ENCODE data around the gene PIANP.
"Not testable (repeated sequence)": the region's sequence is repeated elsewhere in the genome, so short reads cannot be mapped to it uniquely, and the experiment has no call there.

PIANP gene, protein sequence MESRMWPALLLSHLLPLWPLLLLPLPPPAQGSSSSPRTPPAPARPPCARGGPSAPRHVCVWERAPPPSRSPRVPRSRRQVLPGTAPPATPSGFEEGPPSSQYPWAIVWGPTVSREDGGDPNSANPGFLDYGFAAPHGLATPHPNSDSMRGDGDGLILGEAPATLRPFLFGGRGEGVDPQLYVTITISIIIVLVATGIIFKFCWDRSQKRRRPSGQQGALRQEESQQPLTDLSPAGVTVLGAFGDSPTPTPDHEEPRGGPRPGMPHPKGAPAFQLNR

GRCh38 chr12:6700646-6701051 lies at the start of gene PIANP:
Gene PIANP, minus strand, starts transcription at chr12:6700815. Its CDS starts 2,754 bp downstream, at chr12:6698061.
- H3K4me3 ChIP-seq (ENCODE audit: low read depth, low read length), result no peak within 1 kb of the TSS
- TF ChIP-seq, protein P1, sequence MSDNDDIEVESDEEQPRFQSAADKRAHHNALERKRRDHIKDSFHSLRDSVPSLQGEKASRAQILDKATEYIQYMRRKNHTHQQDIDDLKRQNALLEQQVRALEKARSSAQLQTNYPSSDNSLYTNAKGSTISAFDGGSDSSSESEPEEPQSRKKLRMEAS (IDR thresholded peaks at IDR 0.05; ENCODE audit: low read depth, low read length), result no peak
- TF ChIP-seq MYC (IDR thresholded peaks at IDR 0.05; ENCODE audit: low read depth, low read length), result no peak
- no peak for DNase-seq (ENCODE audit: low read depth)

DNA sequence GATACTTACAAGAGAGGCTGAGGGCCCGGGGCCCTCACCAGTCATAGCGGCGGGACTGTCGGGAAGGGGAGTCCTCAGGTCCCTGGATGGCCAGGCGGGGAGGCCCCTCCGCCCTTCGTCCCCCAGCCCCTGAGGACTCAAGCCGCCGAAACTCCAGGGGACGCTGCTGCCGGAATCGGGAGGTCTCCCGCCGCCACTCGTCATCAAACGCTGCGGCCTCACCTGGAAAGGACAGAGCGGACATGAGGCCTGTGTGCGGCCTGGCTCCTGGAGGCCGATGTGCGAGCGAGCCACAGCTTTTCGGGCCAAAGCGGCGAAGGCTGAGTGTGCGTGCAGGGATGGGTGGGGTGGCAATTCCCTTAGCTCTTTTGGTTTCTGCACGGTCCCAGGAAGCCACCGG lies 48.1 kb upstream of the PIANP start:
- DNase-seq (ENCODE audit: low read depth), result no peak
- no peak for TF ChIP-seq POLR2A (IDR thresholded peaks at IDR 0.05; ENCODE audit: extremely low read depth, insufficient read length)
- H3K4me3 ChIP-seq (ENCODE audit: low read depth, low read length), result no peak overlapping the region

GRCh38 chr12:6747216-6747615 lies 46.6 kb upstream of the PIANP start:
- TF ChIP-seq POLR2A (IDR thresholded peaks at IDR 0.05; ENCODE audit: extremely low read depth, insufficient read length), result no peak
- TF ChIP-seq, protein P1 (IDR thresholded peaks at IDR 0.05; ENCODE audit: low read depth, low read length), result no peak
- TF ChIP-seq, protein P2, sequence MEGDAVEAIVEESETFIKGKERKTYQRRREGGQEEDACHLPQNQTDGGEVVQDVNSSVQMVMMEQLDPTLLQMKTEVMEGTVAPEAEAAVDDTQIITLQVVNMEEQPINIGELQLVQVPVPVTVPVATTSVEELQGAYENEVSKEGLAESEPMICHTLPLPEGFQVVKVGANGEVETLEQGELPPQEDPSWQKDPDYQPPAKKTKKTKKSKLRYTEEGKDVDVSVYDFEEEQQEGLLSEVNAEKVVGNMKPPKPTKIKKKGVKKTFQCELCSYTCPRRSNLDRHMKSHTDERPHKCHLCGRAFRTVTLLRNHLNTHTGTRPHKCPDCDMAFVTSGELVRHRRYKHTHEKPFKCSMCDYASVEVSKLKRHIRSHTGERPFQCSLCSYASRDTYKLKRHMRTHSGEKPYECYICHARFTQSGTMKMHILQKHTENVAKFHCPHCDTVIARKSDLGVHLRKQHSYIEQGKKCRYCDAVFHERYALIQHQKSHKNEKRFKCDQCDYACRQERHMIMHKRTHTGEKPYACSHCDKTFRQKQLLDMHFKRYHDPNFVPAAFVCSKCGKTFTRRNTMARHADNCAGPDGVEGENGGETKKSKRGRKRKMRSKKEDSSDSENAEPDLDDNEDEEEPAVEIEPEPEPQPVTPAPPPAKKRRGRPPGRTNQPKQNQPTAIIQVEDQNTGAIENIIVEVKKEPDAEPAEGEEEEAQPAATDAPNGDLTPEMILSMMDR (IDR thresholded peaks at IDR 0.05; ENCODE audit: low read depth, low read length), result no peak
- no peak for TF ChIP-seq MYC (IDR thresholded peaks at IDR 0.05; ENCODE audit: low read depth, low read length)
- DNase-seq (ENCODE audit: low read depth), result peak; percentile 43
- H3K4me3 ChIP-seq (ENCODE audit: low read depth, low read length), result no peak overlapping the region

DNA sequence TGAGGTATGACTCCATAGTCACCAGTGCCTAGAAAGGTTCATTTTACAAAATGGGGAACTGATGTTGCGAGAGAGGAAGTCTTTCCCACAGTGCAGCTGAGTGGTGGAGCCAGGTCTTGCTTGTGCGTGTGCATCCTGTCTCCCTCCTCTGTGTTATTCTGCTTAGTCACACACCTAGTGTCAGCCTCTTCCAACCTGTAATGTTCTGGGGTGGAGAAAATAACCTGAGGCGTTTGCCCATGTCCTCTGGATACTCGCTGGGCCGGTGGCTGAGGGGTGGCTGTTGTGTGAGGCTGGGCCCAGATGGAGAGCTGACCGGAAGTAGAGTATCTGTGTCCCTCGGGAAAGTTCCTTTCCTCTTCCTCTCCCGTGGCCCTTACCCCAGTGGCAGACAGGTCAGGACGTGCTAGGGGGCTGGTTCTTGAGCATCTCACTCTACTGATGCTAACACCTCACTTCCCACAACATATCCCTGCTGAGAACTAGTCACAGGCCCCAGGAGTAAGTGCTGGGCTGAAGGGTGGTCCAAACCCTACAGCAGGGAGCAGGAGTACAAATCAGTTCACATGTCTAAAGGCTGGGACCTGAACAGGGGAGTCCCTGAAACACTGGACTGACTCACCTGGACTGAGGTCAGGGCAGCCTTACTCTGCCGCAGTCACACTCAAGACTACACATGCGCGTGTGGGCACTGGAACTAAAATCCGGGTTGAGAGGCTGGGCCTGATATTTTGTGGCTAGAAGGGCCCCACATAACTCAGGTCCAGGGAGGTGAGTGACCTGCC lies 45.3 kb upstream of the PIANP start:
- H3K4me3 ChIP-seq (ENCODE audit: low read depth, low read length), result no peak overlapping the region
- TF ChIP-seq MYC (IDR thresholded peaks at IDR 0.05; ENCODE audit: low read depth, low read length) (0 out of 2 replicates have a peak, but pooled peaks have one; percentile 53), POLR2A (IDR thresholded peaks at IDR 0.05; ENCODE audit: extremely low read depth, insufficient read length) (no peak)
- TF ChIP-seq, protein P2 (IDR thresholded peaks at IDR 0.05; ENCODE audit: low read depth, low read length), result no peak
- TF ChIP-seq, protein P1 (IDR thresholded peaks at IDR 0.05; ENCODE audit: low read depth, low read length), result peak; percentile 52; the same call in 1 of the 2 replicates
- peak; percentile 89 for DNase-seq (ENCODE audit: low read depth)

DNA sequence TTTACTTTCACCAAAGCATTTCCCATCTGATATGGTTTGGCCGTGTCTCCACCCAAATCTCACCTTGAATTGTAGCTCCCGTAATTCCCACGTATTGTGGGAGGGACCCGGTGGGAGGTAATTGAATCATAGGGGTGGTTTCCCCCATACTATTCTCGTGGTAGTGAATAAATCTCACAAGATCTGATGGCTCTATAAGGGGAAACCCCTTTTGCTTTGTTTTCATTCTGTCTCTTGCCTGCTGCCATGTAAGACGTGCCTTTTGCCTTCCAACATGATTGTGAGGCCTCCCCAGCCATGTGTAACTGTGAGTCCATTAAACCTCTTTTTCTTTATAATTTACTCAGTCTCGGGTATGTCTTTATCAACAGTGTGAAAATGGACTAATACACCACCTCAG lies 42.7 kb upstream of the PIANP start:
- not testable (repeated sequence) for H3K4me3 ChIP-seq (ENCODE audit: low read depth, low read length); DNase-seq (ENCODE audit: low read depth)

DNA sequence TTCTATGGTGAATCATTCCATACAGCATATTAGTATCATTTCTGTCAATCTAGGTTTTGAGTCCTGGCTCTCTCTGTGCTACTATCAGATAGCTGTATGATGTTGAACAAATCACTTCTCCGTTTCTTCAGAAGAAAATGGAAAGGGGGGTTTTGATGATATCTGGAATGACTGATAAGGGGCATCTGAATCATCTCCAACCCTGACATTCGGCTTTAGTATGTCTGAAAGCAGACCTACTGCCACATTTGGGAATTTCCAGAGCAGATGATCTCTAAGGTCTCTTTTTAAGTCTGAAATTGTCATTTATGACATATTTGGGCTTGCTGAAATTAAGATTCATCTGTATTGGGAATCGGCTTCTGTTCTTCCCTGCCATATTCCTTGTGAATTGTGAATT lies 42.2 kb upstream of the PIANP start:
- H3K4me3 ChIP-seq (ENCODE audit: low read depth, low read length), result no peak overlapping the region
- TF ChIP-seq, protein P1 (IDR thresholded peaks at IDR 0.05; ENCODE audit: low read depth, low read length), result no peak
- TF ChIP-seq POLR2A (IDR thresholded peaks at IDR 0.05; ENCODE audit: extremely low read depth, insufficient read length) (no peak), MYC (IDR thresholded peaks at IDR 0.05; ENCODE audit: low read depth, low read length) (no peak)
- TF ChIP-seq, protein P2 (IDR thresholded peaks at IDR 0.05; ENCODE audit: low read depth, low read length), result no peak
- no peak for DNase-seq (ENCODE audit: low read depth)

- DNase-seq (ENCODE audit: low read depth); H3K4me3 ChIP-seq (ENCODE audit: low read depth, low read length): not testable (repeated sequence)
These were observed 41.5 kb upstream of the PIANP start for GRCh38 chr12:6742080-6742479.

GRCh38 chr12:6736754-6737153 lies 36.1 kb upstream of the PIANP start:
- no peak for TF ChIP-seq POLR2A (IDR thresholded peaks at IDR 0.05; ENCODE audit: extremely low read depth, insufficient read length)
- no peak overlapping the region for H3K4me3 ChIP-seq (ENCODE audit: low read depth, low read length)
- no peak for DNase-seq (ENCODE audit: low read depth)
